GM12874 (cell line): Measurements from ENCODE around the gene CTNND1.

Experiments
- CTCF ChIP-seq: IDR thresholded peaks from 2 replicates; pipeline ENCODE4 v1.5.1; 2011; ENCODE audit warnings: low read depth, mild to moderate bottlenecking, control low read depth, low read length, moderate library complexity; ENCODE audit not compliant: insufficient read depth

The CTNND1 gene

DNA sequence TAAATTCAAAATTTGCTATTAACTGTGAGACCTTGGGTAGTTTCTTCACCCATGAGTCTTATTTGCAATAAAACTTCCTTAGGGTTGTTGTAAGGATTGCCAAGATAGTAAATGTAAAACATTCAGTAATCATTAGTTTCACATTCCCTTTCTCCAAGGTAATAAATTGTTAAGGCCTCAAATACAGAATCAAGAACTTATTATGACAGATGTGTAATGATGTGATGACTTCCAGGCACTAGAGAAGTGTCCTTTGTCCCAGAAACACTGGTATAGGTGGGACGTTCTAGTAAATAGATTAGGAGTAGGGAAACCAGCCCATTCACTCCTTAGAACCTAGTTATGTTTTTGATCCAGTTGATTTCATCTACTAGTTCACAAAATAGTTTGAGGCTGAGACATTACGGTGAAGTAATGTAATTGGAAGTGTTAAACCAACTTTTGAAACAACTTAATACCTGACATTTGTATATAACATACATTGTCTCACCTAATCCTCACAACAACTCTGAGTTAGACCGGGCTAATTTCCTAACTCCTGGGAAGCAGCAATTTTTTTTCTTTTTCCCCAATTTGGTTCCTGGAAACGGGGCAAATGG lies 25.5 kb downstream of the CTNND1 start:
- TF ChIP-seq CTCF = no peak

DNA sequence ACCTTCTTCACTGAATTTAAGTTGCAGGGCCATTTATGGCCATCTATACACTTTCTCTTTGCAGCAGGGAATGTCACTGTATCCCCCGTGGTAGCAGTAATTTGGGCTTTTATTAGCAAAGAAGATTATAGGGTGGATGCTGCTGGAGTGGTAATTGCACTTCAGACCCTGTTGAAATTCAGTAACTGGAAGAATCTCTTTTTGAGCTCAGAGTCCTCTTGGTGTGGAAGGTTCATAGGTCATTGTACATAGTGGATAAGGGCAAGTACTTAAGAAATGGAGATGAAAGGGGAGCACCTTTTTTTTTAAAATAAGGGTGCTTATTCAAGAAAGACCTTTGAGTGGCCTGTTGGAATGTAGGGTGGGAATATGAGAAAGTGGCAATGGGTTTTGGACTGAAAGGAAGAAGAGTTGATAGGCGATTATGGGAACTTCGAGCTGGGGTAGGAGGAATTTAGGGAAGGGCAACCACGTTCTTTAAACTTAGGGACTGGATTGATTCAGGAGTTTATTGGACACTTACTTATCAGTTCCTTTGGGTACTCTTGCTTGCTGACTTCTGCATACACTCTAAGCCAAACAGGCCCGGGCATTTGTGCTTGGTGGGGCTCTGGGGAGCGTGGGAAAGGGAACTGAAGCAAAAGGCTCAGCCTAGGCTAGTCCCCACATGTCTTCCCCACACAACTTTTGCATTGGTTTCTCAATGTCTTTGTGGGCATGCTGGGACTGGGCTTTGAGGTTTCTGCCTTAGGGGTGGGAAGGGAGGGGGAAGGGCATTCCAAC lies 26.5 kb downstream of the CTNND1 start:
- TF ChIP-seq CTCF = no peak

DNA sequence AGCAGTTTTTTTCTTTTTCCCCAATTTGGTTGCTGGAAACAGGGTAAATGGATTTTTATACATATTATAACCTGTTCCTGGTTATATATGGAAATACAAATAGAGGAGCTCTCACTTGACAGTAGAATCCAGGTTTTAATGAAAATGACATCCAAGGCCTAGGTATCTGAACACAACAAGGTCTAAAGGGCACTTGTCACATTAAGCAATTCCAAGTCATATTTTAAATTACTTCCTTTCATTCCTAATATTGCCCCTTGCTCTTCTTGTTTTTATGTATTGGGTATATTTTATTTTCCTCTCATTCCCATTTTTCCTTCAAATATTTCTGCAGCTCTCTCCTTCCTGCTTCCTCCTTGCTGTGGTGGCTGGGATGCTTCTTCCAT lies 27.1 kb downstream of the CTNND1 start:
- no peak for TF ChIP-seq CTCF

- TF ChIP-seq CTCF = no peak
Observed at GRCh38 chr11:57791321-57792059, 29.9 kb downstream of the CTNND1 start.

DNA sequence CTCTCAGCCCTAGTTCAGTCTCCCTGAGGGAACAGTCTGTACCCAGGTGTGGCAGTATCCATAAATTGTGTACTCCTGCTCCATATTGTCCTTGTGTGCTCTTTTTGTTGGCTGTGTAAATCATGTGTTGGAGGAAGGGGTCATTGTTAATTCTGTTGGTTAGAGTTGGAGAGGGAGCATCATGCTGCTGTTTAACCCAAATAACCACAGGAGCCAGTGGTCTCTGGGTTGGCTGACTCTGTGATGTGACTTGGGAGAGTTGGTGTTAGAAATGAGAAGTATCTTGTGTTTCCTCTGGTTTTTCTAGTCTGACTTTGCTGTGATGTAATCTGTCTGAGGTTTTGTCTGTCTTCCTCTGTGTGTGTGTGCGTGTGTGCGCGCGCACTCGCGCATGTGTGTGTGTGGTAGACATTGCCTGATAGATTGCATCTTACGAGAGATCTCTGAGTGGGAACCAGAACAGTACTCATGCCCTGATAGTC lies 30.5 kb downstream of the CTNND1 start:
- TF ChIP-seq CTCF = no peak

- no peak for TF ChIP-seq CTCF
Observed at GRCh38 chr11:57792870-57793269, 31.3 kb downstream of the CTNND1 start.

DNA sequence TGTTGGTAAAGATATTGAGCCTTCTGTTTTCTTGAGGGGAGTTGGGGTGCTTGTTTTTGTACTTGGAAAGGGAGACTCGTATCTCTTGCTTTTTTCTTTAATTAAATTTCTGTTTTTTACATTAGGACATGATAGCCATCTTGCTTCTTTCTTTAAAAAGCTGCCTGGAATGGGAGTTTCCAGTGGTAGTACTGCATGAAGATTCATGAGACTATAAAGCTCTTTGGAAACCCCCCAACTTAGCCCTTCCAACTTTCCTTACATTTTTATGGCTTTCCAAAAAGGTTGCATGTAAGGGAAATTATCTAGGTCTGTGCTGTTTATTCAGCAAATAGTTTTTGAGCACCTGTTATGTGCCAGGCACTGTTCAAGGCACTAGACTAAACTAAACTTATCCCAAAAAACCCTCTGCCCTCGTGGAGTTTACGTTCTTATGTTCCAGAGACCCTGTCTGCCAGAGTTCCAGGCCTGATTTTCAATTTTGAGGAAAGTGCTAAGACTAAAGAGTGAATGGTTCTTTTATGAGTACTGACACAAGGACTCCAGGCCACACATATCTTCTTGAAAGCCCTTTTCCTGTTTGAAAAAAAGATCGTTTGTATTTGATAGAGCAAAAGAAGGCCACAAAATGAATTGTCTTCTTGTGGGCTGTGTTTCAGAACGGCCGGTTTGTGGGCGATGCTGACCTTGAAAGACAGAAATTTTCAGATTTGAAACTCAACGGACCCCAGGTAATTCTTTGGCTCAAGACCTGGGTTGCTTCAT lies 31.9 kb downstream of the CTNND1 start:
- no peak for TF ChIP-seq CTCF
